WERI-Rb-1 (cell line): ENCODE results near the gene SFTPB.

Experiments used
- DNase-seq: peaks from one replicate; pipeline ENCODE4 v3.0.0-alpha.2; 2020
- H3K27ac ChIP-seq: fragments of 250-450 bp; sonication (Bioruptor Pico); 2 replicates; pipeline ENCODE4 v1.5.1; 2020; ENCODE audit warnings: mild to moderate bottlenecking, moderate library complexity
- H3K27me3 ChIP-seq: fragments of 250-450 bp; sonication (Bioruptor Pico); 2 replicates; pipeline ENCODE4 v1.5.1; 2021; ENCODE audit warnings: mild to moderate bottlenecking, low read depth, moderate library complexity; ENCODE audit not compliant: insufficient read depth, severe bottlenecking
- H3K36me3 ChIP-seq: fragments of 250-450 bp; sonication (Bioruptor Pico); 2 replicates; pipeline ENCODE4 v1.5.1; 2020; ENCODE audit warnings: mild to moderate bottlenecking, moderate library complexity
- H3K4me3 ChIP-seq: 2 replicates; pipeline ENCODE4 v1.5.1; 2011; ENCODE audit warnings: low read depth, mild to moderate bottlenecking, control low read depth, low read length
- H3K9me3 ChIP-seq: fragments of 250-450 bp; sonication (Bioruptor Pico); 2 replicates; pipeline ENCODE4 v1.5.1; 2021; ENCODE audit warnings: mild to moderate bottlenecking, moderate library complexity; ENCODE audit not compliant: severe bottlenecking
- TF ChIP-seq, protein P1 (sequence below): IDR thresholded peaks from 2 replicates; pipeline ENCODE4 v1.5.1; 2011; ENCODE audit warnings: low read depth, mild to moderate bottlenecking, control low read depth, inconsistent platforms, low read length

SFTPB gene

DNA sequence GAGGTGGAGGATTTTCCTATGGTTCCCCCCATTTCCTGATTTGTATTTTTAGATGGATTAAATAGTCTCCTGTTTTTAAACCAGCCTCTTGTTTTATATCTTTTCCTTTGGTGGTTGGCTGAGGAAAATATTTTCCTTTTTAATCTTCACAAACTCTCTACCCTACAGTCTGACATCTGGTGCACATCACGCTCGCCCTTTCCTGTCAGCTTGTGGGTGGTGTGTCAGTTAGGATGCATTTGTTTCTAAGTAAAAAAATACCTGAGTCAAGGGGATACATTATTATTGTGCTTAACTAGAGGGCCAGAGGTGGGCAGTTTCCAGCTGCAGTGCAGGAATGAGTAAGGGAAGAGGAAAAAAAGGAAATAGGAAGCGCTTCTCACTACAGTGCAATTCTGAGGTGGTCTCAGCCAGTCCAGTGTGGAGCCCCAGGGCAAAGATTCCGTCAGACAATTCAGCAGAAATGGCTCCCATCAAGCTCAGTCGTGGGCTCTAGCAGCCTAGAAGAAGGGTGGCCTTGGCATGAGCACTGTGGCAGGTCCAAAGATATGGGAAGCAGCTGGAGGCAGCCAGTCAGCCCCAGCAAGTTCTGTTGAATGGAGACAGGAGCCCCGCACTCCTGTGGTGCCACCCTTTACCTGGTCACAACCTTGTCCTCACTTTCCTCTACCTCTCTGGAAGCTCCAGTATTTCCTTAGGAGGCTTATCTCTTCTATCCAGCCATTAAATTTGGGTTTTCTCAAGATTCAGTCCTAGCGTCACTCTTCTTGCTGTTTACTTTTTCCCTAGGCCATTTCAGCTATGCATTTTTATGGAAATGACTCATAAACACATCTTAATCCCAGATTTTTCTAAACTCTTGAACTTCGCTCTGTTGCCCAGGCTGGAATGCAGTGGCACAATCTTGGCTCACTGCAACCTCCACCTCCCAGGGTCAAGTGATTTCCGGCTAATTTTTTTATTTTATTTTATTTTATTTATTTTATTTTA, 18.5 kb downstream of the SFTPB start:
- H3K4me3 ChIP-seq, result no peak overlapping the region
- no peak for DNase-seq
- H3K36me3 ChIP-seq, result peaks cover 83% of the 10 kb centered on the region

DNA sequence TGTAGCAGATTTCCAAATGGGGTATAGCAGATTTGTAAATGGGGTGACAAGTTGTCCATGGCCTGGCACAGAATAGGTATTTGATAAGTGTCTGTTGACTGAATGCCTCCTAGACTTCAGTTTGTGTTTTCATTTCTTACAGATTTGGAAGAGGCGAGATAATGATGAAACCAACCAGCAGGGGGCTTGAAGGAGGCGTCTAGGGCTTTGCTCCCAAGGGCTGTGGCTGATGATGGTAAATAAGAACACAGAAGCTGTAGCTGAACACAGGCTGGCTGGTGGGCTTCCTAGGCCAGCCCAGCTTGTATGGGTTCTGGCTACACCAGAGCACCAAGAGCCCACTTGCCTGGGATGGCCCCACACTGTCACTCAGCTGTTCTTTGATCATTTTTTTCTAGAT, 19.4 kb downstream of the SFTPB start:
- peak; percentile 25 for DNase-seq
- Histone ChIP-seq H3K36me3 (peaks cover 85% of the 10 kb centered on the region), H3K9me3 (no peaks in the 10 kb centered on the region), H3K4me3 (no peak overlapping the region), H3K27ac (no peak overlapping the region), H3K27me3 (no peaks in the 10 kb centered on the region)
- TF ChIP-seq, protein P1, sequence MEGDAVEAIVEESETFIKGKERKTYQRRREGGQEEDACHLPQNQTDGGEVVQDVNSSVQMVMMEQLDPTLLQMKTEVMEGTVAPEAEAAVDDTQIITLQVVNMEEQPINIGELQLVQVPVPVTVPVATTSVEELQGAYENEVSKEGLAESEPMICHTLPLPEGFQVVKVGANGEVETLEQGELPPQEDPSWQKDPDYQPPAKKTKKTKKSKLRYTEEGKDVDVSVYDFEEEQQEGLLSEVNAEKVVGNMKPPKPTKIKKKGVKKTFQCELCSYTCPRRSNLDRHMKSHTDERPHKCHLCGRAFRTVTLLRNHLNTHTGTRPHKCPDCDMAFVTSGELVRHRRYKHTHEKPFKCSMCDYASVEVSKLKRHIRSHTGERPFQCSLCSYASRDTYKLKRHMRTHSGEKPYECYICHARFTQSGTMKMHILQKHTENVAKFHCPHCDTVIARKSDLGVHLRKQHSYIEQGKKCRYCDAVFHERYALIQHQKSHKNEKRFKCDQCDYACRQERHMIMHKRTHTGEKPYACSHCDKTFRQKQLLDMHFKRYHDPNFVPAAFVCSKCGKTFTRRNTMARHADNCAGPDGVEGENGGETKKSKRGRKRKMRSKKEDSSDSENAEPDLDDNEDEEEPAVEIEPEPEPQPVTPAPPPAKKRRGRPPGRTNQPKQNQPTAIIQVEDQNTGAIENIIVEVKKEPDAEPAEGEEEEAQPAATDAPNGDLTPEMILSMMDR, result peak; percentile 47

More for the DNA sequence above, 18.5 kb downstream of the SFTPB start:
- TF ChIP-seq, protein P1, result no peak
- H3K9me3 ChIP-seq, result no peaks in the 10 kb centered on the region
- no peaks in the 10 kb centered on the region for H3K27me3 ChIP-seq
- no peak overlapping the region for H3K27ac ChIP-seq

DNA sequence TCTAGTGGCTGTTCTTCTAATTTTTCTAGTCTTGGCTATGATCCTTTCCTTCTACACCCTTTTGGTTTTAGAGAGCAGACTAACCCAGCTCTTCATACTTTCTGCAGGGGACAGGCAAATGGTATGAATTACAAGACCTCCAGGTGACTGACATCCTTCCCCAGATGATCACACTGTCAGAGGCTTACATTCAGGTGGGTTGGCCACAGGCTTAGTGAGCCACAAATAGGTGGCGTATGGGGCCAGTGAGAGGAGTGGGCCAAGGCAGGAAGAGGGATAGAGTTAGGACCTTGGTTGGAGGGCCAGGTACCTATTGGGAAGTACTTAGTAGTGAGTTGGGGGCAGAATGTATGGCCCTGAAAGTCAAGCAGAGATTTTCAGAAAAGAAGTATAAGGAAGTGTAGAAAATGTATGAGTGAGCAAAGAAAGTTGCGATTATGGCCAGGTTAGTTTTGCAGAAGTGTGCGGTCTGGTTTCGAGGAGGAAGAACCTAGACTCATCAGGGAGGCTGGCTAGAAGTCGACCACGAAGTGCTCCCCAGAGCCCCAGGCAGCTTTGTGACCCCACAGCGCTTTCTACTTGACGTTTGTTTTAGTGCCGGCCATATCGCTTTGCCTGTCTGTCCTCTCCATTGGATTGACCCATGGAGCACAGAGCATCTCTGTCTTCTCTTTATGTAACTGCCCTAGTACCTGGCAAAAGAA, 20.0 kb downstream of the SFTPB start:
- Histone ChIP-seq H3K36me3 (peaks cover 90% of the 10 kb centered on the region), H3K27me3 (no peaks in the 10 kb centered on the region), H3K9me3 (no peaks in the 10 kb centered on the region), H3K27ac (no peak overlapping the region), H3K4me3 (no peak overlapping the region)
- no peak for DNase-seq
- TF ChIP-seq, protein P1, result no peak

DNA sequence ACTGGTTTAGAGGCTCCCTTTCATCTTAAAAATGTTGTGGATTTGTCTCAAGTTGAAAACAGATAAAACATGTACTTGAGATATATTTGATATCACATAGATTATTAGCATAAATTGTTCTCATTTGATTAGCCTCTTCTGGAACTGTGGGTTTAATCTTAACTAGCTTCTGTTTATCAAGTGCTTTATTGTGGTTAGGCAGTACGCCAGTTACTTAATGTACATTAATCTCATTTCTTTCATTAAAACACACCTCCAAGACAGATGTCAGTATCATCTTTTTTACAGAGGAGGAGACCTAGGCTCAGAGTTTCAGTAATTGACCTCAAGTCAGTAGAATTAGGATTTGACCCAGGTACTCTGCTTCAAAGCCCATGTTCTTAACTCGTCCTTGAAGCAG, 21.8 kb downstream of the SFTPB start:
- no peak overlapping the region for H3K4me3 ChIP-seq
- H3K36me3 ChIP-seq, result peaks cover 96% of the 10 kb centered on the region
- H3K27ac ChIP-seq, result no peak overlapping the region
- TF ChIP-seq, protein P1, result no peak
- DNase-seq, result no peak
- H3K9me3 ChIP-seq, result no peaks in the 10 kb centered on the region
- H3K27me3 ChIP-seq, result no peaks in the 10 kb centered on the region

DNA sequence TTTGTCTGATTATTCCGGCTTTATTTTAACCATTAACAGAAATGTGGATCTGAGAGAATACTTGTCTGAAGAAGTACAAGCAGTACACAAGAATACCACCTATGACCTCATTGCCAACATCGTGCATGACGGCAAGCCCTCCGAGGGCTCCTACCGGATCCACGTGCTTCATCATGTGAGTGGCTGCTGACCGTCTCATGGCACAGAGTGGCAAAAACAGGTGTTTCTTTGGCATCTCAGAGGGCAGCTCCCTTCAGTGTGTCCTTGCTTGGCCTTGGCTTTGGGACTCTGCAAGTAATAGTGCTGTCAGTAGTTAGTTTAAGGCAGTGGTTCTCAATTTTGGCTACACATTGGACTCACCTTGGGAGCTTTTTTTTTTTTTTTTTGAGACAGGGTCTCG, 23.1 kb downstream of the SFTPB start:
- DNase-seq, result no peak
- H3K4me3 ChIP-seq, result no peak overlapping the region
- TF ChIP-seq, protein P1, result no peak
- H3K27ac ChIP-seq, result no peak overlapping the region
- no peaks in the 10 kb centered on the region for H3K27me3 ChIP-seq
- no peaks in the 10 kb centered on the region for H3K9me3 ChIP-seq
- peaks cover 97% of the 10 kb centered on the region for H3K36me3 ChIP-seq
